MCF 10A (cell line): Measurements from ENCODE around the gene DNAJC30. TPM values are rescaled to one million over a fixed set of nuclear protein-coding genes. Genes with fewer than 3 reads are reported as not detected.

ENCODE experiments used
- BruUV-seq: library from RNA; stranded (reverse); fragments of 400-500 nt; replicated peaks from 2 replicates; lab custom pipeline; 2021; lab: Mats Ljungman, UMichigan
- CTCF ChIA-PET: fragments of 300-600 bp; sonication (Branson Sonifier 250); formaldehyde crosslinking; extraction: SDS; loops from one replicate; lab custom pipeline; 2021; ENCODE audit warnings: antibody characterized with exemption, inconsistent platforms; lab: Yijun Ruan, JAX
- POLR2A ChIA-PET: fragments of 300-600, 350-650 bp; sonication (Branson Sonifier 250); formaldehyde crosslinking; extraction: SDS; loops from one replicate; lab custom pipeline; 2020; ENCODE audit warnings: antibody characterized with exemption, inconsistent platforms; lab: Yijun Ruan, JAX
- DNase-seq: peaks from one replicate; pipeline ENCODE4 v3.0.0-alpha.2; 2018; ENCODE audit not compliant: unreplicated experiment
- H3K27ac Mint-ChIP-seq: one replicate; pipeline ENCODE4 v1.8.0; 2022; ENCODE audit warnings: mild to moderate bottlenecking, low read depth, mixed read lengths; ENCODE audit not compliant: unreplicated experiment
- H3K27me3 Mint-ChIP-seq: one replicate; pipeline ENCODE4 v1.8.0; 2022; ENCODE audit warnings: mixed read lengths; ENCODE audit not compliant: insufficient read depth, unreplicated experiment
- H3K36me3 Mint-ChIP-seq: one replicate; pipeline ENCODE4 v1.8.0; 2022; ENCODE audit warnings: mild to moderate bottlenecking, moderate library complexity, mixed read lengths; ENCODE audit not compliant: insufficient read depth, unreplicated experiment
- H3K4me1 Mint-ChIP-seq: one replicate; pipeline ENCODE4 v1.8.0; 2022; ENCODE audit warnings: mixed read lengths; ENCODE audit not compliant: insufficient read depth, unreplicated experiment
- H3K4me3 Mint-ChIP-seq: one replicate; pipeline ENCODE4 v1.8.0; 2022; ENCODE audit warnings: mild to moderate bottlenecking, moderate library complexity, mixed read lengths; ENCODE audit not compliant: unreplicated experiment
- H3K9me3 Mint-ChIP-seq: one replicate; pipeline ENCODE4 v1.8.0; 2022; ENCODE audit warnings: mixed read lengths; ENCODE audit not compliant: unreplicated experiment
- intact Hi-C: fragments of 100-400 bp; cut with micrococcal nuclease; formaldehyde crosslinking; loops from 2 replicates; pipeline ENCODE4 v1.14.1; 2022
- total RNA-seq: library from RNA; stranded (reverse); gene quantifications from 2 replicates; pipeline ENCODE4 v1.2.3, GENCODE V29; 2022
- TF ChIP-seq, protein P1 (sequence below): fragments of 200-600 bp; IDR thresholded peaks from one replicate; pipeline ENCODE4 v1.8.0; 2022; ENCODE audit warnings: antibody characterized with exemption, mild to moderate bottlenecking; ENCODE audit not compliant: unreplicated experiment

Gene DNAJC30
- total RNA-seq, 1 experiment from 2014 or later = 11.4 TPM

DNA sequence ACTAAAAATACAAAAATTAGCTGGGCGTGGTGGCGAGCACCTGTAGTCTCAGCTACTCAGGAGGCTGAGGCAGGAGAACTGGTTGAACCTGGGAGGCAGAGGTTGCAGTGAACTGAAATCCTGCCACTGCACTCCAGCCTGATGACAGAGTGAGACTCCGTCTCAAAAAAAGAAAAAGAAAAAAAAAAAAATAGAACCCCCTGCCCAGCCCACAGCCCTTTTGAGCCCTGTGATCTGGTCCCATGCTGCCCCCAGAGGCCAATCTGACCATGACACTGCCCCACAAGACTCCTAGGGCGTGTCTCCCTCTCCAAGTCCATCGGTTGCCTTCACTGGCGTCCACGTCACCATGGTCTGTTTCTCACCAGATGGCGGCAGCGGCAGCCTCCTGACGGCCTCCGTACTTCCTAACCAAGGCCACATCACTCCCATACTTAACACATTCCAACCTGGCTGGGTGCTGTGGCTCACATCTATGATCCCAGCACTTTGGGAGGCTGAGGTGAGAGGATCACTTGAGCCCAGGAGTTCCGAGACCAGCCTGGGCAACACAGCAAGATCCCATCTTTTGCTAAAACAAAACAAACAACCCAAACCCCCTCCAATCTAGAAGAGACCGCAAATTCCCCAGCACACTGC is 18.2 kb upstream of the DNAJC30 start:
- Mint-ChIP-seq H3K36me3 (peaks cover 54% of the 10 kb centered on the region), H3K4me3 (no peak overlapping the region), H3K4me1 (peaks cover 13% of the 10 kb centered on the region), H3K9me3 (no peaks in the 10 kb centered on the region), H3K27me3 (no peaks in the 10 kb centered on the region), H3K27ac (peak overlapping the region; percentile 7)
- TF ChIP-seq, protein P1, sequence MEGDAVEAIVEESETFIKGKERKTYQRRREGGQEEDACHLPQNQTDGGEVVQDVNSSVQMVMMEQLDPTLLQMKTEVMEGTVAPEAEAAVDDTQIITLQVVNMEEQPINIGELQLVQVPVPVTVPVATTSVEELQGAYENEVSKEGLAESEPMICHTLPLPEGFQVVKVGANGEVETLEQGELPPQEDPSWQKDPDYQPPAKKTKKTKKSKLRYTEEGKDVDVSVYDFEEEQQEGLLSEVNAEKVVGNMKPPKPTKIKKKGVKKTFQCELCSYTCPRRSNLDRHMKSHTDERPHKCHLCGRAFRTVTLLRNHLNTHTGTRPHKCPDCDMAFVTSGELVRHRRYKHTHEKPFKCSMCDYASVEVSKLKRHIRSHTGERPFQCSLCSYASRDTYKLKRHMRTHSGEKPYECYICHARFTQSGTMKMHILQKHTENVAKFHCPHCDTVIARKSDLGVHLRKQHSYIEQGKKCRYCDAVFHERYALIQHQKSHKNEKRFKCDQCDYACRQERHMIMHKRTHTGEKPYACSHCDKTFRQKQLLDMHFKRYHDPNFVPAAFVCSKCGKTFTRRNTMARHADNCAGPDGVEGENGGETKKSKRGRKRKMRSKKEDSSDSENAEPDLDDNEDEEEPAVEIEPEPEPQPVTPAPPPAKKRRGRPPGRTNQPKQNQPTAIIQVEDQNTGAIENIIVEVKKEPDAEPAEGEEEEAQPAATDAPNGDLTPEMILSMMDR = peak; percentile 55
- POLR2A ChIA-PET = interaction anchor here (0.7 to 0.9 kb wide), 2 partner anchors 37 to 163 kb away, joined by 3 read pairs; partner anchors contain the start of gene ABHD11
- CTCF ChIA-PET = interaction anchor here (0.6 to 2.8 kb wide), 13 partner anchors 10 to 164 kb away, joined by 3 to 14 read pairs (median 4); no protein-coding TSS in a partner anchor
- BruUV-seq = no TSS peak
- peak; percentile 44 for DNase-seq
- intact Hi-C loops = no loop called here

DNA sequence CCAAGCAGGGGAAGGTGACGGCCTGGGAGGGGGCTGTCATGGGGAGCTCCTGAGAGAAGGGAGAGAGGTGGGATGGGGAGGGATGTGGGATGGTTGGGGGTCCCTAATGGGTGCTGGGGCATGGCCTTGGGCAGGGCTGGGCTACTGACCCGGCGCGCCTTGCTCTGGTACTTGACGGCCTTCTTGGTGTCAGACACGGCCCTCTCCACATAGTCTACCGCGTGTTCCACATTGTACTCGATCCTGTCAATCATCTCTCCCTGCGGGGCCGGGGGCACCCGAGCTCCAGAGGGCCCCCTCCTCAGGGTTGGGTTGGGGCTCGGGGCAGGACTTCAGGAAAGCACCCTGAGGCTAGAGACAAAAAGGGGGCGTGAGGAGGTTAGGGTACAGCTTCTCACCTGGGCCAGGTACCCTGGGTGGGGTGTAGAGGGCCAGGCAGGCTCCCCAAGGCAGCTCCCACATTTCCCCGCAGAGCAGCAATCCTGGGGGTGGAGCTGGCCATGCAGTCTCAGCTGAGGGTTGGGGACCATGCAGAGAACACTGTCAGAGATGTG is 17.4 kb upstream of the DNAJC30 start:
- Mint-ChIP-seq H3K9me3 (no peaks in the 10 kb centered on the region), H3K36me3 (peaks cover 59% of the 10 kb centered on the region), H3K27me3 (no peaks in the 10 kb centered on the region), H3K4me1 (peaks cover 7% of the 10 kb centered on the region), H3K4me3 (no peak overlapping the region), H3K27ac (no peak overlapping the region)
- no peak for DNase-seq
- ChIA-PET CTCF (interaction anchor here (0.6 to 2.8 kb wide), 10 partner anchors 9 to 165 kb away, joined by 3 to 14 read pairs (median 4); no protein-coding TSS in a partner anchor), POLR2A (interaction anchor here (0.6 kb wide), 1 partner anchor 29 kb away, joined by 3 read pairs; no protein-coding TSS in a partner anchor)
- TF ChIP-seq, protein P1 = no peak
- no TSS peak for BruUV-seq
- intact Hi-C loops = no loop called here

DNA sequence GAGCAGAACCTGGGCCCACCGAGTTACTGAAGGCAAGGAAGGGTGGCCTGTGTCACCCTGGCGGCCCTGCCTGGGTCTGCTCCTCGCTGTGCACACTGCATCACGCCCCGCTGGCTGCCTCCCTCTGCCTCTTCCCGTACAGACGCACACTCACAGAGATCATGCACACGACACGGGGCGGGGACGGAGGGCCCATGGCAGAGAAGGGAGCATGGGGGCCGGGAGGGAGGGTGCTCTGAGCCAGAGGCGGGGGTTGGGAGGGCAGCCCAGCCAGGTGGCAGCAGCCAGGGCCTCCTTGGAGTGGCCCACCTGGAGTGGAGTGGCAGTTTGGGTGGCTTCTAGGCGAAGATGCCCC is 16.8 kb upstream of the DNAJC30 start:
- no peak for DNase-seq
- TF ChIP-seq, protein P1 = no peak
- no peaks in the 10 kb centered on the region for H3K9me3 Mint-ChIP-seq
- H3K4me1 Mint-ChIP-seq = peaks cover under 1% of the 10 kb centered on the region
- CTCF ChIA-PET = interaction anchor here (1.2 to 1.7 kb wide), 4 partner anchors 9 to 25 kb away, joined by 3 to 9 read pairs (median 6); no protein-coding TSS in a partner anchor
- peaks cover 63% of the 10 kb centered on the region for H3K36me3 Mint-ChIP-seq
- no peak overlapping the region for H3K4me3 Mint-ChIP-seq
- POLR2A ChIA-PET = interaction anchor here (0.9 to 1.4 kb wide), 2 partner anchors 13 to 16 kb away, joined by 3 read pairs; partner anchors contain the start of genes BUD23 and DNAJC30
- intact Hi-C loops = no loop called here
- H3K27me3 Mint-ChIP-seq = no peaks in the 10 kb centered on the region
- no TSS peak for BruUV-seq
- H3K27ac Mint-ChIP-seq = no peak overlapping the region
